ENCODE results near the gene TTLL5.

TTLL5 gene

DNA sequence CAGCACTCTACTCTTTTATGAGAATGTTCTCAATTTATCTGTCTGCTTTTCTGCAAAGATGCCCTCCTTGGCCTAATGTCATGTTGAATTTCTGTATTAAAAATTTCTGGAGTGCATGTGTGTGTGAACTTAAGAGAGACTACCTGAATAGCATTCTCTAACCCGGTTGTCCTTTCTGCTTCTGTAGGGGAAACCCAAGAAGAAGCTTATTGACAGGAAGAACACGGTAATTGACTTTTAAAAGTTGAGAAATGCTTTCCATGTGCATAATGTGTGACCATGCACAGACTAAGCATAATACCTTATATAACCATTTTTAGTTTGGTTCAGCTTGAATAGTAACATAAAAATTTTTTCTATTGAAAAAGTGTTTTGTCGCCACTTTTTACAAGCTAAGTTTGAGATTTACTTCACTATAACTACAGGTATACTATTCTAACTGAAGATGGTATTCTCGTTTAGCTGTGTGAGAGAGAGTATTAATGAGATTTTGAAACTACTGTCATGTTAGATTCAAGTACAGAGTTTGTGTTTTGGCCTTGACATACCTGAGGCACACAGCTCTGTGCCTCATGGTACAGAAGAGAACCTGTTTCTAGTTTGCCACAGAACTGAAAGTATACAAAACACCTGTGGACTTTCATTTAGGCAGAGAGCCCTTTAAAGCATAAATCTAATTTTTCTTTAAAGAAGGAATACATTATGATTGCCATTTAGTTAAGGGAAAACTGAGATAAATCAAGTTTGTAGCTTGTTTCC, 96.8 kb downstream of the TTLL5 start:
- Histone ChIP-seq H3K4me1 (ENCODE audit: control insufficient read depth, low read depth, low read length) (no peaks in the 10 kb centered on the region), H2AK5ac (ENCODE audit: low read length) (no peak overlapping the region), H4K8ac (ENCODE audit: low read depth, low read length) (no peak overlapping the region), H2BK15ac (replicated peaks; ENCODE audit: low read depth) (no peak overlapping the region), H3K4me2 (ENCODE audit: low read length) (no peak overlapping the region), H4K5ac (ENCODE audit: low read length) (no peak overlapping the region), H3K79me1 (ENCODE audit: low read length) (no peaks in the 10 kb centered on the region), H3K18ac (ENCODE audit: low read length) (no peak overlapping the region), H3K23ac (ENCODE audit: low read length) (no peak overlapping the region), H3K56ac (ENCODE audit: low read length) (no peak overlapping the region), H3K79me2 (ENCODE audit: control insufficient read depth, insufficient read depth, low read length) (no peaks in the 10 kb centered on the region), H3K9ac (ENCODE audit: low read length) (no peak overlapping the region), H3K27ac (ENCODE audit: low read depth, low read length) (no peak overlapping the region), H3K27me3 (ENCODE audit: insufficient read depth, low read length, poor library complexity) (no peaks in the 10 kb centered on the region), H3K4me3 (ENCODE audit: low read length) (no peak overlapping the region), H2BK5ac (ENCODE audit: low read length) (no peak overlapping the region), H2BK120ac (ENCODE audit: low read depth, low read length) (no peak overlapping the region), H3K4ac (ENCODE audit: low read depth, low read length) (no peak overlapping the region), H3K36me3 (ENCODE audit: control insufficient read depth, insufficient read depth, low read length) (no peaks in the 10 kb centered on the region)
- no peak for DNase-seq
- no CpG with 5 or more reads among the region's 4 CpGs for WGBS (ENCODE audit: extremely low coverage, insufficient coverage, low lambda C conversion rate)

DNA sequence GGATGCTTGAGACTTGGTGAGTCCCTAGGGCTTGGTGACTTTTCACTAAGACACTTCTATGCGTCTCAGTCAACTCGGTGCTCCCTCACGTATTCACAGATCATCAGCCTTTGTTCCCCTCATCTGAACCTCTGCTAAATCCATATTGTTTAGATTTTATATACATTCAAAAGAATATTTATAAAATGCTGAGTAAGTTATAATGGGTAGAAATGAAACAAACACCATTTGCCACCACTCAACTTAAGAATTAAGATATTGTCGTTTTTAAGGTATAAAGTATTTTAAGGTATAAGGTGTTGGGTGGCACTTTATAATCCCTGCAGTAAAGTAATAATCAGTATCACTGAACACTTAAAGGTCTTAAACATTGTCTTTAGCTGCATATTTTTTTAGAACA, 103.0 kb downstream of the TTLL5 start:
- DNase-seq, result no peak
- H4K5ac ChIP-seq (ENCODE audit: low read length), result no peak overlapping the region
- no peak overlapping the region for H3K4me2 ChIP-seq (ENCODE audit: low read length)
- no peaks in the 10 kb centered on the region for H3K27me3 ChIP-seq (ENCODE audit: insufficient read depth, low read length, poor library complexity)
- H2BK120ac ChIP-seq (ENCODE audit: low read depth, low read length), result no peak overlapping the region
- H2BK15ac ChIP-seq (replicated peaks; ENCODE audit: low read depth), result no peak overlapping the region
- no peaks in the 10 kb centered on the region for H3K79me2 ChIP-seq (ENCODE audit: control insufficient read depth, insufficient read depth, low read length)
- H3K4ac ChIP-seq (ENCODE audit: low read depth, low read length), result no peak overlapping the region
- H3K4me1 ChIP-seq (ENCODE audit: control insufficient read depth, low read depth, low read length), result no peaks in the 10 kb centered on the region
- H2AK5ac ChIP-seq (ENCODE audit: low read length), result no peak overlapping the region
- WGBS (ENCODE audit: extremely low coverage, insufficient coverage, low lambda C conversion rate), result no CpG with 5 or more reads among the region's 4 CpGs
- no peak overlapping the region for H4K8ac ChIP-seq (ENCODE audit: low read depth, low read length)
- H3K23ac ChIP-seq (ENCODE audit: low read length), result no peak overlapping the region
- no peak overlapping the region for H3K9ac ChIP-seq (ENCODE audit: low read length)
- H3K27ac ChIP-seq (ENCODE audit: low read depth, low read length), result no peak overlapping the region
- no peaks in the 10 kb centered on the region for H3K79me1 ChIP-seq (ENCODE audit: low read length)
- no peaks in the 10 kb centered on the region for H3K36me3 ChIP-seq (ENCODE audit: control insufficient read depth, insufficient read depth, low read length)
- H3K18ac ChIP-seq (ENCODE audit: low read length), result no peak overlapping the region
- no peak overlapping the region for H2BK5ac ChIP-seq (ENCODE audit: low read length)
- H3K56ac ChIP-seq (ENCODE audit: low read length), result no peak overlapping the region
- H3K4me3 ChIP-seq (ENCODE audit: low read length), result no peak overlapping the region

DNA sequence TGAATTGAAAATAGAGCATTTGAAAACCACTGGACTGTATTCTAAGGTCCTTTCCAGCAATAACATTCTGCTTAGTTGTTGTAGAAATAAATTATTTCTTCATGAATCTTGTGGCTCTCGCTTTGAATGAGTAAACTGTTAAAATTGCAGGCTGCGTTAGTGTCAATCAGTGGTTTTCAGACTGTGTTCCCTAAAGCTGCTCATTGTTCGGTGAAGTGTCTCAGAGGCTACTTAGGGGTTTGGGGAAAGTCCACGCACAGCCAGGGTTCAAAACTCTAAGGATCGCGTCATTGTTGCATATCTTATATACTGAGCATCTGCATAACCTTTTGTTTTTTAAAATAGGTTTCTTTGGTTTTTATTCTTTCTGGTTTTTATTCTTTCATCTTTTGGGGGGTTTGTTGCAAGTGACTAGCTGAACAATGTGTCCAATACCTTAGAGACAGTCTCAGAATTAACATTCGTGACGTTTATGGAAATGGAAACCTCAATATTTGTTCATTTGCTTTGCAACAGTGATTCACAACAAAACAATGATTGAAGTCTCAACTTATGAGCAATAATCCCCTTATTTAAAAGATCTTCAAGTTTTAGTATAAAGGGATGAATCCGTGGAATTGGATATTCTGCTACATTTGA, 108.1 kb downstream of the TTLL5 start:
- Histone ChIP-seq H3K9ac (ENCODE audit: low read length) (no peak overlapping the region), H3K56ac (ENCODE audit: low read length) (no peak overlapping the region), H3K4me2 (ENCODE audit: low read length) (no peak overlapping the region), H3K4me3 (ENCODE audit: low read length) (no peak overlapping the region), H3K79me1 (ENCODE audit: low read length) (no peaks in the 10 kb centered on the region), H2BK5ac (ENCODE audit: low read length) (no peak overlapping the region), H3K27ac (ENCODE audit: low read depth, low read length) (no peak overlapping the region), H3K23ac (ENCODE audit: low read length) (no peak overlapping the region), H2BK120ac (ENCODE audit: low read depth, low read length) (no peak overlapping the region), H2AK5ac (ENCODE audit: low read length) (no peak overlapping the region), H3K27me3 (ENCODE audit: insufficient read depth, low read length, poor library complexity) (no peaks in the 10 kb centered on the region), H3K4ac (ENCODE audit: low read depth, low read length) (no peak overlapping the region), H4K8ac (ENCODE audit: low read depth, low read length) (no peak overlapping the region), H3K36me3 (ENCODE audit: control insufficient read depth, insufficient read depth, low read length) (no peaks in the 10 kb centered on the region), H3K79me2 (ENCODE audit: control insufficient read depth, insufficient read depth, low read length) (no peaks in the 10 kb centered on the region), H2BK15ac (replicated peaks; ENCODE audit: low read depth) (no peak overlapping the region), H4K5ac (ENCODE audit: low read length) (no peak overlapping the region), H3K18ac (ENCODE audit: low read length) (no peak overlapping the region), H3K4me1 (ENCODE audit: control insufficient read depth, low read depth, low read length) (no peaks in the 10 kb centered on the region)
- no CpG with 5 or more reads among the region's 9 CpGs for WGBS (ENCODE audit: extremely low coverage, insufficient coverage, low lambda C conversion rate)
- DNase-seq, result no peak

DNA sequence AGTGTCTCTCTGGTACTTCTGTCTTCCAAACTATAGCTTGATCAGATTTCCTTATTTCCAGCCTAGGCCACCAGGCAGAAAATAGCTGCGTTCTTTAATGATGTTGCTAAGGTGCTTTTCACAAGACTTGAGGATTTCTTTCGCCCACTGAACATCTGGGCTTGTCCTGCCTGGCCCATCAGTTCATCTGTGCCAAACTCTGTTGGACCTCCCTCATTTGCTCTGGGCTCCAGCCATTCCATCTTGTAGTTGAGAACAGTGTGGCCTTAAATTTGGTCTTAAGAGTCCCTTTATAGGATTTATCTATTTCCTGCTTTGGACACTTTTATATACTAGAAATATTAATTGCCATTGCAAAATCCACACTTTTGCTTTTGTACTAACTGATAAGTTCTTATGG, 109.6 kb downstream of the TTLL5 start:
- WGBS (ENCODE audit: extremely low coverage, insufficient coverage, low lambda C conversion rate), result no CpG with 5 or more reads among the region's 2 CpGs

DNA sequence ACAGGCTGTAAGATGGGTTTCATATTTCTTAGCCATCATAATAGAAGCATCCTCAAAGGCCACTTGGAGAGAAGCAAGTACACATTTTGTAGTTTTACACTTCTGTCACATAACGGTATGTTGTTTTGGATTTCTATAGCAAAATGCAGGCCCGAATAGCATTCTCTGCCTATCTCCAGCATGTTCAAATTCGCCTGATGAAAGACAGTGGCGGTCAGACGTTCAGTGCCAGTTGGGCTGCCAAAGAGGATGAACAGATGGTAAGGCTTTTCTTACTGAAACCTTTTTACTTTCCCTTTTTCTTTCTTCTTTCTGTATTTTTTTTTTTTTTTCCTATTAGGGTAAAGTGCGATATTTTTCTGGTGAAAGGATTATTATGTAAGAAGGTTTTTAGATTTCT, 110.5 kb downstream of the TTLL5 start:
- Histone ChIP-seq H3K36me3 (ENCODE audit: control insufficient read depth, insufficient read depth, low read length) (no peaks in the 10 kb centered on the region), H4K8ac (ENCODE audit: low read depth, low read length) (no peak overlapping the region), H3K27me3 (ENCODE audit: insufficient read depth, low read length, poor library complexity) (no peaks in the 10 kb centered on the region)

More for the DNA sequence above, 109.6 kb downstream of the TTLL5 start:
- Histone ChIP-seq H3K4me3 (ENCODE audit: low read length) (no peak overlapping the region), H3K36me3 (ENCODE audit: control insufficient read depth, insufficient read depth, low read length) (no peaks in the 10 kb centered on the region), H3K18ac (ENCODE audit: low read length) (no peak overlapping the region), H3K4me2 (ENCODE audit: low read length) (no peak overlapping the region), H3K79me2 (ENCODE audit: control insufficient read depth, insufficient read depth, low read length) (no peaks in the 10 kb centered on the region), H3K4me1 (ENCODE audit: control insufficient read depth, low read depth, low read length) (no peaks in the 10 kb centered on the region), H3K9ac (ENCODE audit: low read length) (no peak overlapping the region), H4K8ac (ENCODE audit: low read depth, low read length) (no peak overlapping the region), H4K5ac (ENCODE audit: low read length) (no peak overlapping the region), H3K27me3 (ENCODE audit: insufficient read depth, low read length, poor library complexity) (no peaks in the 10 kb centered on the region), H3K23ac (ENCODE audit: low read length) (no peak overlapping the region), H3K4ac (ENCODE audit: low read depth, low read length) (no peak overlapping the region), H3K56ac (ENCODE audit: low read length) (no peak overlapping the region), H3K27ac (ENCODE audit: low read depth, low read length) (no peak overlapping the region), H3K79me1 (ENCODE audit: low read length) (no peaks in the 10 kb centered on the region), H2AK5ac (ENCODE audit: low read length) (no peak overlapping the region), H2BK120ac (ENCODE audit: low read depth, low read length) (no peak overlapping the region), H2BK15ac (replicated peaks; ENCODE audit: low read depth) (no peak overlapping the region), H2BK5ac (ENCODE audit: low read length) (no peak overlapping the region)
- DNase-seq, result no peak

DNA sequence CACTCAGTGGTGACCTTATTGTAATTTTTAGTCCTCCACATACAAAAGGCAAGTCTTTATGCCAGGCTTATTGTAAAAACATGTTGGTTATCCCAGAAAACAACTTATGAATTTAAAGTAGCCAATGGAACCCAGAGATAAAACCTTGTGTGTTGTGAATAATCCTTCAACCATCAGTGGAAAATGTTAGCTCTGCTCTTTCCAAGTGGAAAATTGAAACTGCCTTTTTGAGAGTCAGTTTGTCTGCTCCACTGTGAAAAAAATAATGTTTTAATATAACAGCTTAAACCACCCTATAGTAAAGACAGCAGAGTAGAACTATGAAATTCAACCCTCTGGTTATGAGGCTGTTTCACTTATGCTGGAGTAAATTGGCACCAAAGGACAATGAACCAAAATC, 112.0 kb downstream of the TTLL5 start:
- H3K18ac ChIP-seq (ENCODE audit: low read length), result no peak overlapping the region
- no peaks in the 10 kb centered on the region for H3K27me3 ChIP-seq (ENCODE audit: insufficient read depth, low read length, poor library complexity)

More for the DNA sequence above, 110.5 kb downstream of the TTLL5 start:
- no peak overlapping the region for H2BK5ac ChIP-seq (ENCODE audit: low read length)
- H2BK120ac ChIP-seq (ENCODE audit: low read depth, low read length), result no peak overlapping the region
- H3K23ac ChIP-seq (ENCODE audit: low read length), result no peak overlapping the region
- H2BK15ac ChIP-seq (replicated peaks; ENCODE audit: low read depth), result no peak overlapping the region
- no peaks in the 10 kb centered on the region for H3K79me2 ChIP-seq (ENCODE audit: control insufficient read depth, insufficient read depth, low read length)
- no peak overlapping the region for H2AK5ac ChIP-seq (ENCODE audit: low read length)
- no peaks in the 10 kb centered on the region for H3K4me1 ChIP-seq (ENCODE audit: control insufficient read depth, low read depth, low read length)
- no peak overlapping the region for H3K9ac ChIP-seq (ENCODE audit: low read length)
- H3K79me1 ChIP-seq (ENCODE audit: low read length), result no peaks in the 10 kb centered on the region
- H3K27ac ChIP-seq (ENCODE audit: low read depth, low read length), result no peak overlapping the region
- no peak overlapping the region for H3K4me3 ChIP-seq (ENCODE audit: low read length)
- H3K18ac ChIP-seq (ENCODE audit: low read length), result no peak overlapping the region
- no peak overlapping the region for H4K5ac ChIP-seq (ENCODE audit: low read length)
- H3K56ac ChIP-seq (ENCODE audit: low read length), result no peak overlapping the region
- DNase-seq, result no peak
- no CpG with 5 or more reads among the region's 6 CpGs for WGBS (ENCODE audit: extremely low coverage, insufficient coverage, low lambda C conversion rate)
- no peak overlapping the region for H3K4me2 ChIP-seq (ENCODE audit: low read length)
- no peak overlapping the region for H3K4ac ChIP-seq (ENCODE audit: low read depth, low read length)

More for the DNA sequence above, 112.0 kb downstream of the TTLL5 start:
- no peak overlapping the region for H4K5ac ChIP-seq (ENCODE audit: low read length)
- no peak overlapping the region for H2BK5ac ChIP-seq (ENCODE audit: low read length)
- H3K4me3 ChIP-seq (ENCODE audit: low read length), result no peak overlapping the region
- H3K79me1 ChIP-seq (ENCODE audit: low read length), result no peaks in the 10 kb centered on the region
- H2BK120ac ChIP-seq (ENCODE audit: low read depth, low read length), result no peak overlapping the region
- H3K9ac ChIP-seq (ENCODE audit: low read length), result no peak overlapping the region
- no peak overlapping the region for H2AK5ac ChIP-seq (ENCODE audit: low read length)
- no peak overlapping the region for H3K23ac ChIP-seq (ENCODE audit: low read length)
- H3K4me1 ChIP-seq (ENCODE audit: control insufficient read depth, low read depth, low read length), result no peaks in the 10 kb centered on the region
- H3K27ac ChIP-seq (ENCODE audit: low read depth, low read length), result no peak overlapping the region
- H3K36me3 ChIP-seq (ENCODE audit: control insufficient read depth, insufficient read depth, low read length), result no peaks in the 10 kb centered on the region
- no peak for DNase-seq
- H4K8ac ChIP-seq (ENCODE audit: low read depth, low read length), result no peak overlapping the region
- H3K4me2 ChIP-seq (ENCODE audit: low read length), result no peak overlapping the region
- no peak overlapping the region for H2BK15ac ChIP-seq (replicated peaks; ENCODE audit: low read depth)
- no peaks in the 10 kb centered on the region for H3K79me2 ChIP-seq (ENCODE audit: control insufficient read depth, insufficient read depth, low read length)
- no peak overlapping the region for H3K56ac ChIP-seq (ENCODE audit: low read length)
- H3K4ac ChIP-seq (ENCODE audit: low read depth, low read length), result no peak overlapping the region

Measured in mesendoderm (in vitro differentiated cells).